ENCODE results near the gene SPOCD1. TPM values are rescaled to one million over a fixed set of nuclear protein-coding genes. Genes with fewer than 3 reads are reported as not detected.

Gene SPOCD1
- total and polyA plus RNA-seq, 2 experiments from 2014 or later: 1.4 to 7.3 TPM

- no peaks in the 10 kb centered on the region for H3K4me1 ChIP-seq (ENCODE audit: low read depth)
- no peak overlapping the region for H3K27ac ChIP-seq
- TF ChIP-seq CTCF (IDR thresholded peaks at IDR 0.05; ENCODE audit: low read depth, low read length): no peak
- no peaks in the 10 kb centered on the region for H3K9me3 ChIP-seq (ENCODE audit: low read depth)
- no peaks in the 10 kb centered on the region for H3K36me3 ChIP-seq
- no peaks in the 10 kb centered on the region for H3K27me3 ChIP-seq
- H3K4me3 ChIP-seq: no peak overlapping the region
- DNase-seq (ENCODE audit: low read depth in 1 of 2, low spot score in 1 of 2): no peak
Observed at GRCh38 chr1:31799895-31800673, 15.7 kb downstream of the SPOCD1 start.

GRCh38 chr1:31799196-31799894 lies 16.5 kb downstream of the SPOCD1 start:
- H3K36me3 ChIP-seq: no peaks in the 10 kb centered on the region
- no peak for TF ChIP-seq CTCF (IDR thresholded peaks at IDR 0.05; ENCODE audit: low read depth, low read length)
- no peak overlapping the region for H3K27ac ChIP-seq
- H3K4me3 ChIP-seq: no peak overlapping the region
- H3K4me1 ChIP-seq (ENCODE audit: low read depth): no peaks in the 10 kb centered on the region
- H3K9me3 ChIP-seq (ENCODE audit: low read depth): no peaks in the 10 kb centered on the region
- no peak for DNase-seq (ENCODE audit: low read depth in 1 of 2, low spot score in 1 of 2)
- H3K27me3 ChIP-seq: no peaks in the 10 kb centered on the region

GRCh38 chr1:31798433-31799195 lies 17.2 kb downstream of the SPOCD1 start:
- H3K4me3 ChIP-seq: no peak overlapping the region

GRCh38 chr1:31798086-31798432 lies 17.8 kb downstream of the SPOCD1 start:
- H3K27ac ChIP-seq: no peak overlapping the region
- no peak overlapping the region for H3K4me3 ChIP-seq

More at GRCh38 chr1:31798433-31799195, 17.2 kb downstream of the SPOCD1 start:
- no peaks in the 10 kb centered on the region for H3K9me3 ChIP-seq (ENCODE audit: low read depth)
- TF ChIP-seq CTCF (IDR thresholded peaks at IDR 0.05; ENCODE audit: low read depth, low read length): no peak
- no peaks in the 10 kb centered on the region for H3K36me3 ChIP-seq
- no peaks in the 10 kb centered on the region for H3K4me1 ChIP-seq (ENCODE audit: low read depth)
- no peak overlapping the region for H3K27ac ChIP-seq
- no peaks in the 10 kb centered on the region for H3K27me3 ChIP-seq
- DNase-seq (ENCODE audit: low read depth in 1 of 2, low spot score in 1 of 2): peak in 1 of 2 donors; percentile 80

More at GRCh38 chr1:31798086-31798432, 17.8 kb downstream of the SPOCD1 start:
- Histone ChIP-seq H3K27me3 (no peaks in the 10 kb centered on the region), H3K36me3 (no peaks in the 10 kb centered on the region), H3K9me3 (ENCODE audit: low read depth) (no peaks in the 10 kb centered on the region), H3K4me1 (ENCODE audit: low read depth) (no peaks in the 10 kb centered on the region)
- no peak for DNase-seq (ENCODE audit: low read depth in 1 of 2, low spot score in 1 of 2)
- no peak for TF ChIP-seq CTCF (IDR thresholded peaks at IDR 0.05; ENCODE audit: low read depth, low read length)
